Measurements from ENCODE around the gene NDUFS4. TPM values are rescaled to one million over a fixed set of nuclear protein-coding genes. Genes with fewer than 3 reads are reported as not detected.

The NDUFS4 gene
- total and polyA plus RNA-seq, 2 of the 4 experiments (the other 2 are of a cell fraction), result 34.2 to 70.1 TPM

DNA sequence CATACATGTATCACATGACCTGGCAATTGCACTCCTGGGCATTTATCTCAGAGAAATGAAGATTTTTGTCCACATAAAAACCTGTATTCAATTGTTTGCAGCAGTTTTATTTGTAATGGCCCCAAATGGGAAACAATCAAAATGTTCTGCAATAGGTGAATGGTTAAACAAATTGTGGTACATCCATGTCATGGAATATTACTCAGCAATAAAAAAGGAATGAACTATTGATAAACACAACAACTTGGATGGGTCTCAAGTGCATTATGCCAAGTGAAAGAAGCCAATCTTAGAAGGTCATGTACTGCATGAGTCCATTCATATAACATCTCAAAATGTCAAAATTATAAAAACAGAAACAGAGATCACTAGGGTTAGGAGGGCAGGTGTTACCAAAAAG is 1.5 kb upstream of the NDUFS4 start:
- H3K9me3 ChIP-seq (ENCODE audit: control insufficient read depth, insufficient read depth, low read length), result no peaks in the 10 kb centered on the region
- TF ChIP-seq CHD1 (IDR thresholded peaks at IDR 0.05; ENCODE audit: low read depth, low read length), result no peak
- H2BK120ac ChIP-seq (ENCODE audit: low read depth, low read length), result no peak overlapping the region
- POLR2A ChIA-PET (ENCODE audit: unreplicated experiment), result no interaction called here
- no peaks in the 10 kb centered on the region for H3K27me3 ChIP-seq (ENCODE audit: control insufficient read depth, insufficient read depth, low read length)
- no peak overlapping the region for H2AFZ ChIP-seq (replicated peaks; ENCODE audit: low read length, poor library complexity)
- H3K18ac ChIP-seq (ENCODE audit: low read depth, low read length), result no peak overlapping the region
- H3K4me3 ChIP-seq (ENCODE audit: insufficient read depth, low read depth, low read length), result no peak overlapping the region
- no TSS peak for BruUV-seq (replicated peaks)
- ATAC-seq (ENCODE audit: low read depth) (no peak), DNase-seq (no peak)
- no peaks in the 10 kb centered on the region for H3K9me1 ChIP-seq (ENCODE audit: insufficient read depth, low read length)
- no peak overlapping the region for H2AK5ac ChIP-seq (ENCODE audit: low read depth, low read length)
- H3K4me1 ChIP-seq (ENCODE audit: control insufficient read depth, insufficient read depth, low read length), result no peaks in the 10 kb centered on the region; the same call in 1 of the 2 replicates
- no peak overlapping the region for H3K27ac ChIP-seq (ENCODE audit: insufficient read depth, low read length)
- dilution Hi-C loops (cut with HindIII; ENCODE audit: low sequenced_read_pairs, unreplicated experiment), result no loop called here
- no peak overlapping the region for H2BK20ac ChIP-seq (ENCODE audit: low read depth, low read length)
- H4K91ac ChIP-seq (ENCODE audit: insufficient read depth, low read depth, low read length), result no peak overlapping the region
- no peak overlapping the region for H3K14ac ChIP-seq (replicated peaks; ENCODE audit: low read depth, low read length)
- intact Hi-C loops (cut with micrococcal nuclease), result no loop called here
- H4K20me1 ChIP-seq (ENCODE audit: insufficient read depth, low read length), result peaks cover 3% of the 10 kb centered on the region; the same call in 1 of the 2 replicates
- no peak overlapping the region for H3K23ac ChIP-seq (ENCODE audit: low read depth, low read length)
- H4K5ac ChIP-seq (ENCODE audit: low read depth, low read length), result no peak overlapping the region
- H3K4ac ChIP-seq (ENCODE audit: low read depth, low read length), result no peak overlapping the region
- H2BK5ac ChIP-seq (ENCODE audit: low read depth, low read length, poor library complexity, severe bottlenecking), result no peak overlapping the region
- CTCF ChIA-PET, result no interaction called here
- H3K9ac ChIP-seq (ENCODE audit: low read depth, low read length), result no peak overlapping the region
- no peak overlapping the region for H2AK9ac ChIP-seq (replicated peaks; ENCODE audit: low read depth, low read length, poor library complexity)
- no peaks in the 10 kb centered on the region for H3K36me3 ChIP-seq (ENCODE audit: control insufficient read depth, insufficient read depth, low read length)
- H2BK15ac ChIP-seq (ENCODE audit: low read depth, low read length), result no peak overlapping the region
- peaks cover 2 to 19% of the 10 kb centered on the region in 2 experiments; a peak in 2 of 4 replicates for H3K79me1 ChIP-seq (ENCODE audit: low read depth in 1 of 2, low read length in 2 of 2)
- H4K8ac ChIP-seq (ENCODE audit: low read depth in 2 of 2, low read length in 2 of 2), result no peak overlapping the region
- no peak overlapping the region for H3K56ac ChIP-seq (ENCODE audit: extremely low read depth, insufficient read depth, low read length)
- in situ Hi-C loops (cut with MboI; ENCODE audit: low sequenced_read_pairs), result no loop called here
- H3K4me2 ChIP-seq (ENCODE audit: low read depth, low read length), result no peak overlapping the region
